Measurements from ENCODE around the gene ATP6AP1. TPM values are rescaled to one million over a fixed set of nuclear protein-coding genes. Genes with fewer than 3 reads are reported as not detected.

The ATP6AP1 gene
- total and polyA plus RNA-seq, 10 of the 15 experiments (the other 5 are each of a cell fraction or from before 2014, with no cell fraction given): 4.5 to 56.4 (median 32.0) TPM

DNA sequence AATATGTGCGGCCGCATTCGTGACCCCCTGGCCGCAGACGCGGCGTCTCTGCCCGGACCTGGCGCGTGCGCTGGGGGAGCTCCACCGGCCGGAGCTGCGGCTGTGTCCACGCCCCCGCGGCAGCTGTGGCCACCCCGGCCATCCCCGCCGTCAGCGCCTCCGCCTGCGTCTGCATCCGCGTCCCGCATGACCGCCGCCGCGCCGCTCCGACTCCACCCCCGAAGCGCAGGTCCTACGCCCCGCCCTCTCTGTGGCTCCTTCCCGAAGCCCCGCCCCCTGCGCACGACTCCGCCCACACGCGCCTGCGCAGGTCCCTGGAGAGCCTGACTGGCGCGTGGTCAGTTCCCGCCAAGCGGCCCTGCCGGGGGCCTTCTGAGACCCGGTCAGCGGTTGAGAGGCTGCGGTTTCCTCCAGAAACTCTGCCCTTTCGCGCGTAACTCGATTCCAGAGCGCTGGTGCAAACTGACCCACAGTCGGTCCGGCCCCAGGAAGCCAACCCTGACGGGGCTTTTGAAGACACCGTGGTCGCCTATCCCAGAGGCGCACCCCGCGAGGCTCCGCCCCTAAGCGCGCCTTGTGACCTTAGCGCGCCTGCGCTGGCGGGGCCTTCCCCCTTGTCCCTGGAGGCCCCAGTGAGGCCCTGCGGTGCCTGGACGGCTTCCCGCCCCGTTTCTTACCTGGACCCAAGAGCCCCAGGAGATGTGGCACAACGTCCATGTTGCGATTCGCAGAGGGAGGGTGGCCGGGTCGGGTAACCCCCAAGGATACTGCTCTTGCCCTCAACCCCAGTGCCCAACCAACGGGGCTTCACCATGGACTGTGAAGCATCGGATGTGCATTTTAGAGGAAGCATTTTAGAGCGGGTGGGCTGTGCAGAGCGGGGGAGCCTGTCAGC is 50.5 kb downstream of the ATP6AP1 start, which contains the start of gene LAGE3 (continued):
- TF ChIP-seq CEBPZ (IDR thresholded peaks at IDR 0.05; ENCODE audit: low read depth, low read length): no peak
- TF ChIP-seq JUND (IDR thresholded peaks at IDR 0.05; ENCODE audit: low read depth, low read length): no peak
- TF ChIP-seq, protein P1, sequence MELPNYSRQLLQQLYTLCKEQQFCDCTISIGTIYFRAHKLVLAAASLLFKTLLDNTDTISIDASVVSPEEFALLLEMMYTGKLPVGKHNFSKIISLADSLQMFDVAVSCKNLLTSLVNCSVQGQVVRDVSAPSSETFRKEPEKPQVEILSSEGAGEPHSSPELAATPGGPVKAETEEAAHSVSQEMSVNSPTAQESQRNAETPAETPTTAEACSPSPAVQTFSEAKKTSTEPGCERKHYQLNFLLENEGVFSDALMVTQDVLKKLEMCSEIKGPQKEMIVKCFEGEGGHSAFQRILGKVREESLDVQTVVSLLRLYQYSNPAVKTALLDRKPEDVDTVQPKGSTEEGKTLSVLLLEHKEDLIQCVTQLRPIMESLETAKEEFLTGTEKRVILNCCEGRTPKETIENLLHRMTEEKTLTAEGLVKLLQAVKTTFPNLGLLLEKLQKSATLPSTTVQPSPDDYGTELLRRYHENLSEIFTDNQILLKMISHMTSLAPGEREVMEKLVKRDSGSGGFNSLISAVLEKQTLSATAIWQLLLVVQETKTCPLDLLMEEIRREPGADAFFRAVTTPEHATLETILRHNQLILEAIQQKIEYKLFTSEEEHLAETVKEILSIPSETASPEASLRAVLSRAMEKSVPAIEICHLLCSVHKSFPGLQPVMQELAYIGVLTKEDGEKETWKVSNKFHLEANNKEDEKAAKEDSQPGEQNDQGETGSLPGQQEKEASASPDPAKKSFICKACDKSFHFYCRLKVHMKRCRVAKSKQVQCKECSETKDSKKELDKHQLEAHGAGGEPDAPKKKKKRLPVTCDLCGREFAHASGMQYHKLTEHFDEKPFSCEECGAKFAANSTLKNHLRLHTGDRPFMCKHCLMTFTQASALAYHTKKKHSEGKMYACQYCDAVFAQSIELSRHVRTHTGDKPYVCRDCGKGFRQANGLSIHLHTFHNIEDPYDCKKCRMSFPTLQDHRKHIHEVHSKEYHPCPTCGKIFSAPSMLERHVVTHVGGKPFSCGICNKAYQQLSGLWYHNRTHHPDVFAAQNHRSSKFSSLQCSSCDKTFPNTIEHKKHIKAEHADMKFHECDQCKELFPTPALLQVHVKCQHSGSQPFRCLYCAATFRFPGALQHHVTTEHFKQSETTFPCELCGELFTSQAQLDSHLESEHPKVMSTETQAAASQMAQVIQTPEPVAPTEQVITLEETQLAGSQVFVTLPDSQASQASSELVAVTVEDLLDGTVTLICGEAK (IDR thresholded peaks at IDR 0.05; ENCODE audit: borderline replicate concordance): no peak
- no peak for TF ChIP-seq NFIC (IDR thresholded peaks at IDR 0.05; ENCODE audit: low read depth, low read length)
- TF ChIP-seq, protein P2, sequence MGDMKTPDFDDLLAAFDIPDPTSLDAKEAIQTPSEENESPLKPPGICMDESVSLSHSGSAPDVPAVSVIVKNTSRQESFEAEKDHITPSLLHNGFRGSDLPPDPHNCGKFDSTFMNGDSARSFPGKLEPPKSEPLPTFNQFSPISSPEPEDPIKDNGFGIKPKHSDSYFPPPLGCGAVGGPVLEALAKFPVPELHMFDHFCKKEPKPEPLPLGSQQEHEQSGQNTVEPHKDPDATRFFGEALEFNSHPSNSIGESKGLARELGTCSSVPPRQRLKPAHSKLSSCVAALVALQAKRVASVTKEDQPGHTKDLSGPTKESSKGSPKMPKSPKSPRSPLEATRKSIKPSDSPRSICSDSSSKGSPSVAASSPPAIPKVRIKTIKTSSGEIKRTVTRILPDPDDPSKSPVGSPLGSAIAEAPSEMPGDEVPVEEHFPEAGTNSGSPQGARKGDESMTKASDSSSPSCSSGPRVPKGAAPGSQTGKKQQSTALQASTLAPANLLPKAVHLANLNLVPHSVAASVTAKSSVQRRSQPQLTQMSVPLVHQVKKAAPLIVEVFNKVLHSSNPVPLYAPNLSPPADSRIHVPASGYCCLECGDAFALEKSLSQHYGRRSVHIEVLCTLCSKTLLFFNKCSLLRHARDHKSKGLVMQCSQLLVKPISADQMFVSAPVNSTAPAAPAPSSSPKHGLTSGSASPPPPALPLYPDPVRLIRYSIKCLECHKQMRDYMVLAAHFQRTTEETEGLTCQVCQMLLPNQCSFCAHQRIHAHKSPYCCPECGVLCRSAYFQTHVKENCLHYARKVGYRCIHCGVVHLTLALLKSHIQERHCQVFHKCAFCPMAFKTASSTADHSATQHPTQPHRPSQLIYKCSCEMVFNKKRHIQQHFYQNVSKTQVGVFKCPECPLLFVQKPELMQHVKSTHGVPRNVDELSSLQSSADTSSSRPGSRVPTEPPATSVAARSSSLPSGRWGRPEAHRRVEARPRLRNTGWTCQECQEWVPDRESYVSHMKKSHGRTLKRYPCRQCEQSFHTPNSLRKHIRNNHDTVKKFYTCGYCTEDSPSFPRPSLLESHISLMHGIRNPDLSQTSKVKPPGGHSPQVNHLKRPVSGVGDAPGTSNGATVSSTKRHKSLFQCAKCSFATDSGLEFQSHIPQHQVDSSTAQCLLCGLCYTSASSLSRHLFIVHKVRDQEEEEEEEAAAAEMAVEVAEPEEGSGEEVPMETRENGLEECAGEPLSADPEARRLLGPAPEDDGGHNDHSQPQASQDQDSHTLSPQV (IDR thresholded peaks at IDR 0.05): no peak
- TF ChIP-seq, protein P3, sequence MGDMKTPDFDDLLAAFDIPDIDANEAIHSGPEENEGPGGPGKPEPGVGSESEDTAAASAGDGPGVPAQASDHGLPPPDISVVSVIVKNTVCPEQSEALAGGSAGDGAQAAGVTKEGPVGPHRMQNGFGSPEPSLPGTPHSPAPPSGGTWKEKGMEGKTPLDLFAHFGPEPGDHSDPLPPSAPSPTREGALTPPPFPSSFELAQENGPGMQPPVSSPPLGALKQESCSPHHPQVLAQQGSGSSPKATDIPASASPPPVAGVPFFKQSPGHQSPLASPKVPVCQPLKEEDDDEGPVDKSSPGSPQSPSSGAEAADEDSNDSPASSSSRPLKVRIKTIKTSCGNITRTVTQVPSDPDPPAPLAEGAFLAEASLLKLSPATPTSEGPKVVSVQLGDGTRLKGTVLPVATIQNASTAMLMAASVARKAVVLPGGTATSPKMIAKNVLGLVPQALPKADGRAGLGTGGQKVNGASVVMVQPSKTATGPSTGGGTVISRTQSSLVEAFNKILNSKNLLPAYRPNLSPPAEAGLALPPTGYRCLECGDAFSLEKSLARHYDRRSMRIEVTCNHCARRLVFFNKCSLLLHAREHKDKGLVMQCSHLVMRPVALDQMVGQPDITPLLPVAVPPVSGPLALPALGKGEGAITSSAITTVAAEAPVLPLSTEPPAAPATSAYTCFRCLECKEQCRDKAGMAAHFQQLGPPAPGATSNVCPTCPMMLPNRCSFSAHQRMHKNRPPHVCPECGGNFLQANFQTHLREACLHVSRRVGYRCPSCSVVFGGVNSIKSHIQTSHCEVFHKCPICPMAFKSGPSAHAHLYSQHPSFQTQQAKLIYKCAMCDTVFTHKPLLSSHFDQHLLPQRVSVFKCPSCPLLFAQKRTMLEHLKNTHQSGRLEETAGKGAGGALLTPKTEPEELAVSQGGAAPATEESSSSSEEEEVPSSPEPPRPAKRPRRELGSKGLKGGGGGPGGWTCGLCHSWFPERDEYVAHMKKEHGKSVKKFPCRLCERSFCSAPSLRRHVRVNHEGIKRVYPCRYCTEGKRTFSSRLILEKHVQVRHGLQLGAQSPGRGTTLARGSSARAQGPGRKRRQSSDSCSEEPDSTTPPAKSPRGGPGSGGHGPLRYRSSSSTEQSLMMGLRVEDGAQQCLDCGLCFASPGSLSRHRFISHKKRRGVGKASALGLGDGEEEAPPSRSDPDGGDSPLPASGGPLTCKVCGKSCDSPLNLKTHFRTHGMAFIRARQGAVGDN (IDR thresholded peaks at IDR 0.05): peak; percentile 59; the same call in 1 of the 2 replicates
- TF ChIP-seq IKZF2 (IDR thresholded peaks at IDR 0.05): peak; percentile 16 to 17; a peak in 1 of 4 replicates
- no peak for TF ChIP-seq SMARCA5 (IDR thresholded peaks at IDR 0.05)
- TF ChIP-seq RUNX3 (IDR thresholded peaks at IDR 0.05; ENCODE audit: low read length): peak; percentile 73
- TF ChIP-seq EZH2 (IDR thresholded peaks at IDR 0.05; ENCODE audit: borderline replicate concordance, control insufficient read depth, low read depth, low read length): no peak
- peak; percentile 57; the same call in 1 of the 2 replicates for TF ChIP-seq PAX5 (IDR thresholded peaks at IDR 0.05; ENCODE audit: borderline replicate concordance, low read depth, low read length)
- no peak for TF ChIP-seq HDAC2 (IDR thresholded peaks at IDR 0.05)

Measured in GM12878 (cell line).